HEK293 (cell line): ENCODE data around the gene RAD54L.

Source experiments
- CTCF ChIA-PET: fragments of 350-600 bp; formaldehyde crosslinking; extraction: SDS; loops from one replicate; lab custom pipeline; 2021; ENCODE audit warnings: antibody characterized with exemption; lab: Yijun Ruan, JAX
- POLR2A ChIA-PET: fragments of 300-600 bp; formaldehyde crosslinking; extraction: SDS; loops from one replicate; lab custom pipeline; 2020; ENCODE audit warnings: antibody characterized with exemption, inconsistent platforms; lab: Yijun Ruan, JAX
- H3K27ac ChIP-seq: fragments of 200-500 bp; sonication (Bioruptor generic); 2 replicates; pipeline ENCODE4 v1.5.1; 2014; ENCODE audit warnings: low read depth, low read length, control low read depth, inconsistent platforms; ENCODE audit errors: extremely low read depth
- H3K36me3 ChIP-seq, 2 experiments: fragments of 200-500 bp in 1 of 2; sonication (Bioruptor generic) in 1 of 2; 1 replicate in 1 of 2; 2 replicates in 1 of 2; pipeline ENCODE4 v1.5.1; 2014 to 2017; ENCODE audit warnings: inconsistent platforms in 2 of 2, low read length in 2 of 2; ENCODE audit not compliant: control insufficient read depth in 2 of 2, insufficient read depth in 1 of 2
- H3K4me1 ChIP-seq: fragments of 200-500 bp; sonication (Bioruptor generic); 2 replicates; pipeline ENCODE4 v1.5.1; 2014; ENCODE audit warnings: mild to moderate bottlenecking, low read length, inconsistent platforms; ENCODE audit not compliant: control insufficient read depth, insufficient read depth
- H3K4me3 ChIP-seq: 2 replicates; pipeline ENCODE4 v1.5.1; 2011; ENCODE audit warnings: low read depth, mild to moderate bottlenecking, control low read depth, low read length, moderate library complexity
- H3K9me3 ChIP-seq: fragments of 200-500 bp; sonication (Bioruptor generic); 2 replicates; pipeline ENCODE4 v1.5.1; 2014; ENCODE audit warnings: low read depth, low read length, inconsistent platforms; ENCODE audit not compliant: control insufficient read depth, insufficient read depth
- AEBP2 ChIP-seq: fragments of 450-650 bp; formaldehyde crosslinking; IDR thresholded peaks from 2 replicates; pipeline ENCODE4 v1.5.1; 2016; ENCODE audit warnings: missing biosample characterization, missing genetic modification characterization, borderline replicate concordance
- BCL11B ChIP-seq: fragments of 450-650 bp; formaldehyde crosslinking; IDR thresholded peaks from 2 replicates; pipeline ENCODE4 v1.5.1; 2016; ENCODE audit warnings: low read depth, missing biosample characterization, missing genetic modification characterization
- CTCF ChIP-seq: fragments of 450-650 bp; formaldehyde crosslinking; IDR thresholded peaks from 2 replicates; pipeline ENCODE4 v1.5.1; 2016; ENCODE audit warnings: missing biosample characterization, missing genetic modification characterization
- ELK4 ChIP-seq: IDR thresholded peaks from 2 replicates; pipeline ENCODE4 v1.6.1; 2011; ENCODE audit warnings: mild to moderate bottlenecking, low read depth, low read length, borderline replicate concordance
- FEZF1 ChIP-seq: fragments of 450-650 bp; formaldehyde crosslinking; IDR thresholded peaks from 2 replicates; pipeline ENCODE4 v1.5.1; 2016; ENCODE audit warnings: missing biosample characterization, missing genetic modification characterization
- GLI2 ChIP-seq: fragments of 450-650 bp; formaldehyde crosslinking; IDR thresholded peaks from 2 replicates; pipeline ENCODE4; 2017; ENCODE audit warnings: missing biosample characterization, missing genetic modification characterization, low read depth, borderline replicate concordance
- GLIS2 ChIP-seq: fragments of 450-650 bp; formaldehyde crosslinking; IDR thresholded peaks from 2 replicates; pipeline ENCODE4 v1.5.1; 2016; ENCODE audit warnings: missing biosample characterization, missing genetic modification characterization
- HOXD13 ChIP-seq: sonication (generic); formaldehyde crosslinking; IDR thresholded peaks from 2 replicates; pipeline ENCODE4 v1.8.0; 2022; ENCODE audit warnings: missing genetic modification reagents, borderline replicate concordance
- TSHZ1 ChIP-seq: fragments of 450-650 bp; formaldehyde crosslinking; IDR thresholded peaks from 2 replicates; pipeline ENCODE4 v1.5.1; 2016; ENCODE audit warnings: missing biosample characterization, missing genetic modification characterization, borderline replicate concordance
- ZNF121 ChIP-seq: fragments of 450-650 bp; formaldehyde crosslinking; IDR thresholded peaks from 2 replicates; pipeline ENCODE4 v1.5.1; 2016; ENCODE audit warnings: missing biosample characterization, missing genetic modification characterization
- ZNF148 ChIP-seq: fragments of 450-650 bp; formaldehyde crosslinking; IDR thresholded peaks from 2 replicates; pipeline ENCODE4 v1.5.0; 2017; ENCODE audit warnings: missing biosample characterization, missing genetic modification characterization, borderline replicate concordance
- ZNF248 ChIP-seq: fragments of 450-650 bp; formaldehyde crosslinking; IDR thresholded peaks from 2 replicates; pipeline ENCODE4 v1.5.1; 2017; ENCODE audit warnings: missing biosample characterization, missing genetic modification characterization
- ZNF280D ChIP-seq: fragments of 450-650 bp; formaldehyde crosslinking; IDR thresholded peaks from 2 replicates; pipeline ENCODE4 v1.5.1; 2016; ENCODE audit warnings: missing biosample characterization, missing genetic modification characterization
- ZNF350 ChIP-seq: fragments of 450-650 bp; formaldehyde crosslinking; IDR thresholded peaks from 2 replicates; pipeline ENCODE4 v1.5.0; 2017; ENCODE audit warnings: missing biosample characterization, mild to moderate bottlenecking, missing genetic modification characterization
- ZNF394 ChIP-seq: fragments of 450-650 bp; formaldehyde crosslinking; IDR thresholded peaks from 2 replicates; pipeline ENCODE4 v1.5.1; 2016; ENCODE audit warnings: missing biosample characterization, missing genetic modification characterization, mild to moderate bottlenecking, moderate library complexity, borderline replicate concordance
- ZNF558 ChIP-seq: fragments of 450-650 bp; formaldehyde crosslinking; IDR thresholded peaks from 2 replicates; pipeline ENCODE4 v1.5.1; 2016; ENCODE audit warnings: missing biosample characterization, missing genetic modification characterization
- ZNF560 ChIP-seq: fragments of 450-650 bp; formaldehyde crosslinking; IDR thresholded peaks from 2 replicates; pipeline ENCODE4 v1.5.1; 2017; ENCODE audit warnings: missing biosample characterization, missing genetic modification characterization, borderline replicate concordance
- ZNF596 ChIP-seq: fragments of 450-650 bp; IDR thresholded peaks from 2 replicates; pipeline ENCODE4 v1.5.0; 2018; ENCODE audit warnings: missing biosample characterization, mild to moderate bottlenecking, missing genetic modification characterization, moderate library complexity
- ZNF776 ChIP-seq: fragments of 450-650 bp; formaldehyde crosslinking; IDR thresholded peaks from 2 replicates; pipeline ENCODE4 v1.5.0; 2017; ENCODE audit warnings: missing biosample characterization, missing genetic modification characterization, borderline replicate concordance
- ZNF777 ChIP-seq: fragments of 450-650 bp; formaldehyde crosslinking; IDR thresholded peaks from 2 replicates; pipeline ENCODE4 v1.5.1; 2017; ENCODE audit warnings: missing biosample characterization, missing genetic modification characterization, borderline replicate concordance

Gene RAD54L

GRCh38 chr1:46281021-46281420 is 33.5 kb downstream of the RAD54L start:
- Histone ChIP-seq H3K9me3 (no peaks in the 10 kb centered on the region), H3K4me1 (no peaks in the 10 kb centered on the region), H3K27ac (no peak overlapping the region), H3K36me3 (peaks cover 12 to 100% of the 10 kb centered on the region in 2 experiments; a peak in 2 of 3 replicates), H3K4me3 (no peak overlapping the region)
- CTCF ChIA-PET = no interaction called here
- no peak for TF ChIP-seq ZNF596 (tag by site-specific recombination)
- TF ChIP-seq ZNF350 (tag by site-specific recombination) = no peak
- TF ChIP-seq ZNF777 = no peak
- TF ChIP-seq ZNF558 (tag by site-specific recombination) = no peak
- TF ChIP-seq ZNF148 (tag by site-specific recombination) = no peak
- no peak for TF ChIP-seq ZNF560 (tag by site-specific recombination)
- TF ChIP-seq AEBP2 = no peak
- TF ChIP-seq BCL11B (tag by site-specific recombination) = no peak
- no peak for TF ChIP-seq ZNF121 (tag by site-specific recombination)
- no peak for TF ChIP-seq ELK4
- no peak for TF ChIP-seq ZNF394 (tag by site-specific recombination)
- TF ChIP-seq GLI2 = no peak
- TF ChIP-seq ZNF248 (tag by site-specific recombination) = no peak
- TF ChIP-seq ZNF776 (tag by site-specific recombination) = no peak
- TF ChIP-seq HOXD13 = no peak
- TF ChIP-seq ZNF280D (tag by site-specific recombination) = no peak
- POLR2A ChIA-PET = interaction anchor here (2.4 kb wide), 1 partner anchor 34 kb away, joined by 13 read pairs; the partner anchor contains the start of gene RAD54L

GRCh38 chr1:46284058-46284457 is 36.5 kb downstream of the RAD54L start:
- H3K4me1 ChIP-seq = no peaks in the 10 kb centered on the region
- H3K36me3 ChIP-seq = peaks cover 7 to 93% of the 10 kb centered on the region in 2 experiments; a peak in 2 of 3 replicates
- CTCF ChIA-PET = interaction anchor here (0.6 to 0.7 kb wide), 2 partner anchors 15 to 228 kb away, joined by 3 to 4 read pairs; no protein-coding TSS in a partner anchor
- H3K4me3 ChIP-seq = no peak overlapping the region
- no peaks in the 10 kb centered on the region for H3K9me3 ChIP-seq
- POLR2A ChIA-PET = interaction anchor here (0.6 to 2.4 kb wide), 11 partner anchors 8 to 65 kb away, joined by 3 to 7 read pairs (median 4); no protein-coding TSS in a partner anchor
- H3K27ac ChIP-seq = no peak overlapping the region
- TF ChIP-seq FEZF1 (tag by site-specific recombination) (no peak), TSHZ1 (no peak), GLIS2 (tag by site-specific recombination) (no peak), CTCF (no peak)
